GM23248 (cell line): ENCODE data around the gene TTYH3. TPM values are rescaled to one million over a fixed set of nuclear protein-coding genes. Genes with fewer than 3 reads are reported as not detected.

Source experiments
- DNase-seq: peaks from one replicate; pipeline ENCODE4 v3.0.0-alpha.2; 2015
- H2AFZ ChIP-seq: fragments of 200-600 bp; sonication (generic); 2 replicates; pipeline ENCODE4 v1.6.1; 2016; ENCODE audit warnings: antibody characterized with exemption
- H3F3A ChIP-seq: fragments of 200-600 bp; sonication (generic); 2 replicates; pipeline ENCODE4 v1.6.1; 2016; ENCODE audit warnings: mild to moderate bottlenecking, antibody characterized with exemption, mixed run types; ENCODE audit not compliant: insufficient read depth
- H3K27ac ChIP-seq: fragments of 200-600 bp; sonication (generic); 2 replicates; pipeline ENCODE4 v1.5.1; 2016; ENCODE audit warnings: mild to moderate bottlenecking
- H3K27me3 ChIP-seq: fragments of 200-600 bp; sonication (generic); replicated peaks from 2 replicates; pipeline ENCODE4 v1.6.1; 2016; ENCODE audit warnings: mild to moderate bottlenecking; ENCODE audit not compliant: insufficient read depth
- H3K36me3 ChIP-seq: fragments of 200-600 bp; sonication (generic); 2 replicates; pipeline ENCODE4 v1.6.1; 2016; ENCODE audit warnings: low read depth, mild to moderate bottlenecking
- H3K4me1 ChIP-seq: fragments of 200-600 bp; sonication (generic); 2 replicates; pipeline ENCODE4 v1.6.1; 2016; ENCODE audit warnings: mild to moderate bottlenecking; ENCODE audit not compliant: insufficient read depth
- H3K4me2 ChIP-seq: fragments of 200-600 bp; sonication (generic); one replicate; pipeline ENCODE4 v1.6.1; 2016; ENCODE audit warnings: mild to moderate bottlenecking; ENCODE audit not compliant: unreplicated experiment
- H3K4me3 ChIP-seq: fragments of 200-600 bp; sonication (generic); 2 replicates; pipeline ENCODE4 v1.5.1; 2016; ENCODE audit warnings: mild to moderate bottlenecking
- H3K79me2 ChIP-seq: fragments of 200-600 bp; sonication (generic); 2 replicates; pipeline ENCODE4 v1.6.1; 2016; ENCODE audit warnings: mild to moderate bottlenecking; ENCODE audit not compliant: insufficient read depth
- H3K9ac ChIP-seq: fragments of 200-600 bp; sonication (generic); 2 replicates; pipeline ENCODE4 v1.6.1; 2016; ENCODE audit warnings: mild to moderate bottlenecking
- H3K9me2 ChIP-seq: fragments of 200-600 bp; sonication (generic); 2 replicates; pipeline ENCODE4 v1.6.1; 2016; ENCODE audit warnings: mixed run types, mild to moderate bottlenecking, moderate library complexity; ENCODE audit not compliant: insufficient read depth
- H3K9me3 ChIP-seq: fragments of 200-600 bp; sonication (generic); one replicate; pipeline ENCODE4 v1.6.1; 2017; ENCODE audit warnings: low read depth
- H4K20me1 ChIP-seq: fragments of 200-600 bp; sonication (generic); 2 replicates; pipeline ENCODE4 v1.6.0; 2016; ENCODE audit not compliant: insufficient read depth
- EZH2 ChIP-seq: fragments of 200-600 bp; sonication (generic); IDR thresholded peaks from 2 replicates; pipeline ENCODE4 v1.6.1; 2018; ENCODE audit warnings: antibody characterized with exemption, mild to moderate bottlenecking; ENCODE audit not compliant: insufficient read depth, poor library complexity, severe bottlenecking
- EZH2phosphoT487 ChIP-seq: fragments of 200-600 bp; sonication (generic); IDR thresholded peaks from 2 replicates; pipeline ENCODE4 v1.6.1; 2018; ENCODE audit warnings: antibody characterized with exemption, moderate library complexity, mild to moderate bottlenecking, low read depth; ENCODE audit not compliant: insufficient read depth
- WGBS, 2 experiments: methylation state at CpG; one replicate each; pipeline ENCODE4 v1.1.6; 2015 to 2017; ENCODE audit warnings: low lambda C conversion rate in 2 of 2, low coverage in 1 of 2; ENCODE audit errors: missing lambda C conversion rate in 2 of 2; 5-methylcytosine and 5-hydroxymethylcytosine counted together
- in situ Hi-C: fragments of 300-500 bp; cut with MboI; formaldehyde crosslinking; loops from 2 replicates; pipeline ENCODE4 v1.15.0; 2020
- polyA plus RNA-seq: library from polyadenylated mRNA; unstranded; fragments of >200 nt; fragmentation: Nextera tagmentation; extraction: Ambion mirVana; gene quantifications from 2 replicates; pipeline ENCODE4 v1.2.1, GENCODE V29; 2016
- total RNA-seq: library from RNA; depleted of rRNA; stranded (reverse); fragments of >200 nt; shearing (Covaris generic); gene quantifications from 2 replicates; pipeline ENCODE4 v1.2.3, GENCODE V29; 2014

The TTYH3 gene
- total and polyA plus RNA-seq, 2 experiments from 2014 or later: 25.3 to 46.0 TPM

- H2AFZ ChIP-seq: no peak overlapping the region
- no peaks in the 10 kb centered on the region; the same call in 1 of the 2 replicates for H3K36me3 ChIP-seq
- no peak overlapping the region for H3K4me3 ChIP-seq
- 99 to 100% methylated on average over 15 of the region's 15 CpGs for WGBS, 2 experiments
- H4K20me1 ChIP-seq: no peaks in the 10 kb centered on the region
- no peak for DNase-seq
- H3K4me2 ChIP-seq: no peak overlapping the region
- no peaks in the 10 kb centered on the region for H3K27me3 ChIP-seq
- in situ Hi-C loops: no loop called here
- no peaks in the 10 kb centered on the region for H3K79me2 ChIP-seq
- H3K9me2 ChIP-seq: no peaks in the 10 kb centered on the region
- H3K4me1 ChIP-seq: no peaks in the 10 kb centered on the region
- no peak overlapping the region for H3K9ac ChIP-seq
- no peak for TF ChIP-seq EZH2
- no peak for TF ChIP-seq EZH2phosphoT487
- H3K9me3 ChIP-seq: no peaks in the 10 kb centered on the region
- no peak overlapping the region for H3K27ac ChIP-seq
- H3F3A ChIP-seq: no peaks in the 10 kb centered on the region
Measured at GRCh38 chr7:2658941-2659340, 27.2 kb downstream of the TTYH3 start.

- Histone ChIP-seq H3K27ac (no peak overlapping the region), H3F3A (no peaks in the 10 kb centered on the region), H3K9ac (0 out of 2 replicates have a peak overlapping the region, but pooled peaks have one; percentile 2), H3K9me3 (no peaks in the 10 kb centered on the region), H3K9me2 (no peaks in the 10 kb centered on the region), H3K4me1 (no peaks in the 10 kb centered on the region), H3K4me3 (no peak overlapping the region), H3K27me3 (no peaks in the 10 kb centered on the region), H3K36me3 (no peaks in the 10 kb centered on the region; the same call in 1 of the 2 replicates), H3K79me2 (no peaks in the 10 kb centered on the region), H3K4me2 (no peak overlapping the region), H2AFZ (no peak overlapping the region), H4K20me1 (no peaks in the 10 kb centered on the region)
- in situ Hi-C loops: no loop called here
- no peak for DNase-seq
- TF ChIP-seq EZH2phosphoT487 (no peak), EZH2 (no peak)
- 77 to 80% methylated on average over 18 to 34 of the region's 36 CpGs for WGBS, 2 experiments
Measured at GRCh38 chr7:2659556-2660358, 28.0 kb downstream of the TTYH3 start.

DNA sequence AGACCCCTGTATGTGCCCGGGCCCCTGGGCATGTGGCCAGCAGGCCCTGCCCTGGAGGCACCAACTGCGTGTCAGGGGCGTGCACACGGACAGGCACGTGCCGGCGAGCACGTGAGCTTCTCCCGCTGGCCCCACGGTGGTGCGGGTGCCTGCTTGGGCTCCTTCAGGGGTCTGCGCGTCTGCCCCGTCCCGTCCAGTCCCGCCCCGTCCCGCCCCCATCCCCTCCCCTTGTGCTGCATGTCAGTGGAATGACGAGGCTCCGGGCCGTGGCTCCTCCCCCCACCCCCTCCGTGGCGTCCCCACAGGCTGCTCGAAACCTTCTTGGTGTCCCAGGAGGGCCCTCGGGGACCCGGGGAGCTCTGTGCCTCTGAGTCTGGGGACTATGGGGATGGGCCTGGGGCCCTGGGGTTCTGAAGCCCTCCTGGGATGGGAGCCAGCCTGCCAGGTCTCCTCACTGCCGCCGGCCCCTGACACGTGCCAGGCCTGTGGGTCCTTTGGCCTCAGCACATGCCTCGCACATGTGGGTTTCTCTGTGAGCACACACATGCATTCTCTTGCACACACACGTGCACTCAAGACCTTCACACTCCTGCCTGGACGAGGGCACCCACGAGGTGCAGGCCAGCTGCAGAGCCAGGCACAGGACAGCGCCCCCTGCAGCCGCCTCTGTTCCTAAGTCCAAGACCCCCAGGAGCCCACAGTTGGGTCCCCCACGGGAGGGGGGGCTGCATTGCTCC, 28.7 kb downstream of the TTYH3 start:
- peak; percentile 58 for DNase-seq
- no peaks in the 10 kb centered on the region for H3K27me3 ChIP-seq
- H4K20me1 ChIP-seq: no peaks in the 10 kb centered on the region
- no peaks in the 10 kb centered on the region; the same call in 1 of the 2 replicates for H3K36me3 ChIP-seq
- no peak overlapping the region for H2AFZ ChIP-seq
- H3K27ac ChIP-seq: no peak overlapping the region
- H3K79me2 ChIP-seq: no peaks in the 10 kb centered on the region
- peak overlapping the region; percentile 34; the same call in 1 of the 2 replicates for H3K9ac ChIP-seq
- H3K4me3 ChIP-seq: no peak overlapping the region
- no peaks in the 10 kb centered on the region for H3F3A ChIP-seq
- TF ChIP-seq EZH2phosphoT487: no peak
- TF ChIP-seq EZH2: no peak
- in situ Hi-C loops: no loop called here
- 48 to 58% methylated on average over 17 to 31 of the region's 36 CpGs for WGBS, 2 experiments
- no peaks in the 10 kb centered on the region for H3K9me2 ChIP-seq
- H3K4me2 ChIP-seq: no peak overlapping the region
- H3K9me3 ChIP-seq: no peaks in the 10 kb centered on the region
- H3K4me1 ChIP-seq: no peaks in the 10 kb centered on the region

DNA sequence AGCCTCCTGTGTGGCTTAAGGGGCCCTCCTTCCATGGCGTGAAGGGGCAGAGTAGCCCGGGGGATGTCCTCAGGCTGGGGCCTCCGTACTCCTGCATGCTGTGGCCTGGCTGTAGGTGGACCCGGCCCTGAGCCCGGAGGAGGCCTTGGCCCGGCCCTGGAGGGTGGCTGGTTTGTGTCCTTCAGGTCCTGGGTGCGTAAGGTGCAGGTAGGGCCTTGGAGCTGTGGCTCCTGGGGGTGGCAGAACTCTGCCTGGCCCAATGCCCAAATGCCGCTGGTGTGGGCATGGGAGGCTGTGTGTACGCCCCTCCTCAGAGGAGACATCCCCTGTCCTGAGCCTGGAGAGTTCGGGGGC, 29.3 kb downstream of the TTYH3 start:
- Histone ChIP-seq H3K9me3 (no peaks in the 10 kb centered on the region), H3K4me2 (no peak overlapping the region), H4K20me1 (no peaks in the 10 kb centered on the region), H2AFZ (no peak overlapping the region), H3K4me3 (no peak overlapping the region), H3F3A (no peaks in the 10 kb centered on the region), H3K27ac (no peak overlapping the region), H3K4me1 (no peaks in the 10 kb centered on the region), H3K36me3 (no peaks in the 10 kb centered on the region; the same call in 1 of the 2 replicates), H3K79me2 (no peaks in the 10 kb centered on the region), H3K9ac (no peak overlapping the region), H3K27me3 (no peaks in the 10 kb centered on the region), H3K9me2 (no peaks in the 10 kb centered on the region)
- 80 to 91% methylated on average over 10 of the region's 10 CpGs for WGBS, 2 experiments
- no peak for TF ChIP-seq EZH2phosphoT487
- TF ChIP-seq EZH2: no peak
- in situ Hi-C loops: no loop called here
- DNase-seq: no peak
